GM23248 (cell line): ENCODE data around the gene DENND6A.

Experiments
- EZH2 ChIP-seq: fragments of 200-600 bp; sonication (generic); IDR thresholded peaks from 2 replicates; pipeline ENCODE4 v1.6.1; 2018; ENCODE audit warnings: antibody characterized with exemption, mild to moderate bottlenecking; ENCODE audit not compliant: insufficient read depth, poor library complexity, severe bottlenecking
- EZH2phosphoT487 ChIP-seq: fragments of 200-600 bp; sonication (generic); IDR thresholded peaks from 2 replicates; pipeline ENCODE4 v1.6.1; 2018; ENCODE audit warnings: antibody characterized with exemption, moderate library complexity, mild to moderate bottlenecking, low read depth; ENCODE audit not compliant: insufficient read depth

- TF ChIP-seq EZH2phosphoT487 (no peak), EZH2 (no peak)
Measured at GRCh38 chr3:57627976-57628375, 64.9 kb downstream of the DENND6A start.
